Activated gamma-delta T cell treated with Interleukin-2 at 50 U/mL for 16 hours (primary cell): Measurements from ENCODE around the gene MFSD11.
"Not testable (repeated sequence)": the region's sequence is repeated elsewhere in the genome, so short reads cannot be mapped to it uniquely, and the experiment has no call there.

Experiments
- DNase-seq: peaks from one replicate; pipeline ENCODE4 v3.0.0-alpha.2; 2020

MFSD11 gene

GRCh38 chr17:76737676-76738467 is at the start of gene MFSD11:
Gene MFSD11, plus strand, starts transcription at chr17:76738119. Its CDS starts 234 bp downstream, at chr17:76738353.
- peak; percentile 88 for DNase-seq

GRCh38 chr17:76688165-76688622 is 49.7 kb upstream of the MFSD11 start:
- no peak for DNase-seq

- no peak for DNase-seq
Measured at GRCh38 chr17:76689859-76690258, 48.1 kb upstream of the MFSD11 start.

- no peak for DNase-seq
Measured at GRCh38 chr17:76690596-76691280, 47.2 kb upstream of the MFSD11 start.

- no peak for DNase-seq
Measured at GRCh38 chr17:76691379-76692191, 46.3 kb upstream of the MFSD11 start.

- DNase-seq: no peak
Measured at GRCh38 chr17:76695059-76695831, 42.7 kb upstream of the MFSD11 start.

GRCh38 chr17:76696763-76697701 is 40.9 kb upstream of the MFSD11 start:
- DNase-seq: no peak

- DNase-seq: no peak
Measured at GRCh38 chr17:76697702-76698465, 40.0 kb upstream of the MFSD11 start.

GRCh38 chr17:76698466-76698977 is 39.4 kb upstream of the MFSD11 start:
- DNase-seq: not testable (repeated sequence)

- DNase-seq: no peak
Measured at GRCh38 chr17:76700270-76700616, 37.7 kb upstream of the MFSD11 start.

GRCh38 chr17:76700617-76701470 is 37.1 kb upstream of the MFSD11 start:
- no peak for DNase-seq

- no peak for DNase-seq
Measured at GRCh38 chr17:76701471-76701967, 36.4 kb upstream of the MFSD11 start.

- no peak for DNase-seq
Measured at GRCh38 chr17:76702076-76702475, 35.8 kb upstream of the MFSD11 start.

- no peak for DNase-seq
Measured at GRCh38 chr17:76702941-76703637, 34.8 kb upstream of the MFSD11 start.

- no peak for DNase-seq
Measured at GRCh38 chr17:76704805-76705204, 33.1 kb upstream of the MFSD11 start.

GRCh38 chr17:76706817-76707216 is 31.1 kb upstream of the MFSD11 start:
- DNase-seq: no peak

- DNase-seq: no peak
Measured at GRCh38 chr17:76707985-76708807, 29.7 kb upstream of the MFSD11 start.
